Kidney epithelial cell (primary cell): ENCODE measurements around the gene GCSH. TPM values are rescaled to one million over a fixed set of nuclear protein-coding genes. Genes with fewer than 3 reads are reported as not detected.

Experiments
- DNase-seq: peaks from one replicate; pipeline ENCODE4 v3.0.0-alpha.2; 2010; ENCODE audit warnings: low read depth
- H3K27me3 ChIP-seq: 2 replicates; pipeline ENCODE4 v1.6.0; 2011; ENCODE audit warnings: low read length; ENCODE audit not compliant: control insufficient read depth, insufficient read depth
- H3K36me3 ChIP-seq: 2 replicates; pipeline ENCODE4 v1.5.1; 2011; ENCODE audit warnings: low read length; ENCODE audit not compliant: control insufficient read depth, insufficient read depth
- H3K4me3 ChIP-seq: 2 replicates; pipeline ENCODE4 v1.5.1; 2011; ENCODE audit warnings: low read depth, mild to moderate bottlenecking, control low read depth, low read length
- total RNA-seq: library from RNA; depleted of rRNA; stranded (reverse); fragments of >200 nt; gene quantifications from 2 replicates; pipeline ENCODE4 v1.2.3, GENCODE V29; 2015
- TF ChIP-seq, protein P1 (sequence below): IDR thresholded peaks from 2 replicates; pipeline ENCODE4 v1.5.1; 2011; ENCODE audit warnings: mild to moderate bottlenecking, moderate library complexity, low read length, control low read depth, inconsistent platforms; ENCODE audit not compliant: insufficient read depth, poor library complexity, severe bottlenecking

GCSH gene
- total RNA-seq, 1 donor from 2014 or later: 34.0 TPM

- no peaks in the 10 kb centered on the region for H3K27me3 ChIP-seq
- peaks cover 1% of the 10 kb centered on the region for H3K36me3 ChIP-seq
- peak overlapping the region; percentile 77 for H3K4me3 ChIP-seq
- no peak for DNase-seq
- TF ChIP-seq, protein P1, sequence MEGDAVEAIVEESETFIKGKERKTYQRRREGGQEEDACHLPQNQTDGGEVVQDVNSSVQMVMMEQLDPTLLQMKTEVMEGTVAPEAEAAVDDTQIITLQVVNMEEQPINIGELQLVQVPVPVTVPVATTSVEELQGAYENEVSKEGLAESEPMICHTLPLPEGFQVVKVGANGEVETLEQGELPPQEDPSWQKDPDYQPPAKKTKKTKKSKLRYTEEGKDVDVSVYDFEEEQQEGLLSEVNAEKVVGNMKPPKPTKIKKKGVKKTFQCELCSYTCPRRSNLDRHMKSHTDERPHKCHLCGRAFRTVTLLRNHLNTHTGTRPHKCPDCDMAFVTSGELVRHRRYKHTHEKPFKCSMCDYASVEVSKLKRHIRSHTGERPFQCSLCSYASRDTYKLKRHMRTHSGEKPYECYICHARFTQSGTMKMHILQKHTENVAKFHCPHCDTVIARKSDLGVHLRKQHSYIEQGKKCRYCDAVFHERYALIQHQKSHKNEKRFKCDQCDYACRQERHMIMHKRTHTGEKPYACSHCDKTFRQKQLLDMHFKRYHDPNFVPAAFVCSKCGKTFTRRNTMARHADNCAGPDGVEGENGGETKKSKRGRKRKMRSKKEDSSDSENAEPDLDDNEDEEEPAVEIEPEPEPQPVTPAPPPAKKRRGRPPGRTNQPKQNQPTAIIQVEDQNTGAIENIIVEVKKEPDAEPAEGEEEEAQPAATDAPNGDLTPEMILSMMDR: no peak
These were observed 59.3 kb downstream of the GCSH start for GRCh38 chr16:81036751-81037350.

GRCh38 chr16:81035975-81036750 lies 60.0 kb downstream of the GCSH start:
- TF ChIP-seq, protein P1: no peak
- DNase-seq: no peak

DNA sequence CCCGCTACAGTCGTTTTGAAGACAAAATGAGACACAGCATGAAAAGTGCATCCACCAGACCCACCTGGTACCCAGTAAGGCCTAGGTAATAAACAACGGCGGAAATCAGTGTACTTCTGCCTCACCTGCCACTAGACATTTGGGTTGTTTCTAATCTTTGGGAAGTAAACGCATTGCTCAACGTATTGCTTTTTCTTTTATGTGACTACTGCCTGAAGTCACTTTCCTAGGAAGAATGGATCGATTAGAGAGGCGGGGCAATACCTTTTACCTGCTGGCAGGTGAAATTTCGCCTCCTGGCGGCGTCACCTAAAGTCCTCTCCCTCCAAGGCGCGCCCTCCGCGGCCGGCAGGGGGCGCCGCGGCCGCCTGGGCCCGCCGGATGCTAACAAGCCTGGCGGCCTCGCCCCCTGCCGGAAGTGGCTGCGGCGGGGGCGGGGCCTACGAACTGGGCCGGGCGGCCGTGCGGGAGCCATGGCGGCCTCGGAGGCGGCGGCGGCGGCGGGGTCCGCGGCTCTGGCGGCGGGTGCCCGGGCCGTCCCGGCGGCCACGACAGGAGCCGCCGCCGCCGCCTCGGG lies 60.7 kb downstream of the GCSH start, which contains the start of gene ATMIN:
TSS of gene ATMIN (plus strand) at position 445 of the 577 bp plus-strand sequence. CDS start at position 474, 29 bp downstream.
- H3K27me3 ChIP-seq: no peaks in the 10 kb centered on the region
- H3K36me3 ChIP-seq: no peaks in the 10 kb centered on the region
- DNase-seq: peak; percentile 37
- TF ChIP-seq, protein P1: peak; percentile 80
- peak within 1 kb of the TSS; percentile 77 for H3K4me3 ChIP-seq

More at GRCh38 chr16:81035975-81036750, 60.0 kb downstream of the GCSH start:
- Histone ChIP-seq H3K36me3 (no peaks in the 10 kb centered on the region), H3K27me3 (no peaks in the 10 kb centered on the region), H3K4me3 (peak overlapping the region; percentile 77)

Other genes starting within 250 kb of the GCSH start
- 46.6 and 52.0 TPM in 2 replicates for gene CMC2, start 89.5 kb downstream of the GCSH start, total RNA-seq
- gene CENPN, start 89.2 kb downstream of the GCSH start, total RNA-seq: 7.0 and 11.0 TPM in 2 replicates
- gene ATMIN, start 60.6 kb downstream of the GCSH start, total RNA-seq: 40.3 and 43.5 TPM in 2 replicates
- 2.1 and 3.1 TPM in 2 replicates for gene C16orf46, start 19.2 kb downstream of the GCSH start, total RNA-seq
- gene BCO1, start 142.3 kb upstream of the GCSH start, total RNA-seq: 0.13 and 0.14 TPM in 2 replicates
- gene GAN, start 218.6 kb upstream of the GCSH start, total RNA-seq: 9.7 and 12.5 TPM in 2 replicates